Activated CD4-positive, CD25-positive, alpha-beta regulatory T cell treated with anti-CD3 and anti-CD28 coated beads, Interleukin-2, amount 50 U/mL, for 72 hours (primary cell): ENCODE results near the gene UBE2L3.

ENCODE experiments used
- DNase-seq: peaks from one replicate; pipeline ENCODE4 v3.0.0; 2021

Gene UBE2L3

GRCh38 chr22:21650823-21651520, 83.5 kb downstream of the UBE2L3 start:
- DNase-seq: no peak

- no peak for DNase-seq
These were observed 84.1 kb downstream of the UBE2L3 start for GRCh38 chr22:21651521-21652009.

- DNase-seq: peak; percentile 86
These were observed 84.6 kb downstream of the UBE2L3 start for GRCh38 chr22:21652010-21652546.

GRCh38 chr22:21652547-21653545, 85.3 kb downstream of the UBE2L3 start:
- DNase-seq: no peak

GRCh38 chr22:21657020-21657359, 89.5 kb downstream of the UBE2L3 start:
- DNase-seq: no peak

GRCh38 chr22:21657360-21658032, 90.0 kb downstream of the UBE2L3 start:
- DNase-seq: peak; percentile 82

- DNase-seq: no peak
These were observed 92.5 kb downstream of the UBE2L3 start for GRCh38 chr22:21659864-21660525.

- DNase-seq: no peak
These were observed 93.4 kb downstream of the UBE2L3 start for GRCh38 chr22:21660904-21661303.

- no peak for DNase-seq
These were observed 94.5 kb downstream of the UBE2L3 start for GRCh38 chr22:21661991-21662390.

- no peak for DNase-seq
These were observed 96.2 kb downstream of the UBE2L3 start for GRCh38 chr22:21663738-21664137.

GRCh38 chr22:21665047-21665851, 97.7 kb downstream of the UBE2L3 start:
- no peak for DNase-seq

- DNase-seq: no peak
These were observed 99.3 kb downstream of the UBE2L3 start for GRCh38 chr22:21666786-21667185.

GRCh38 chr22:21669026-21669425, 101.5 kb downstream of the UBE2L3 start:
- DNase-seq: no peak

- no peak for DNase-seq
These were observed 104.7 kb downstream of the UBE2L3 start for GRCh38 chr22:21672107-21672629.
